GM18526 (cell line): ENCODE data around the gene RIN3.

Experiments used
- POLR2A ChIP-seq: IDR thresholded peaks from 3 replicates; pipeline ENCODE4 v1.6.1; 2011; ENCODE audit not compliant: insufficient read length; ENCODE audit errors: extremely low read depth

The RIN3 gene, protein sequence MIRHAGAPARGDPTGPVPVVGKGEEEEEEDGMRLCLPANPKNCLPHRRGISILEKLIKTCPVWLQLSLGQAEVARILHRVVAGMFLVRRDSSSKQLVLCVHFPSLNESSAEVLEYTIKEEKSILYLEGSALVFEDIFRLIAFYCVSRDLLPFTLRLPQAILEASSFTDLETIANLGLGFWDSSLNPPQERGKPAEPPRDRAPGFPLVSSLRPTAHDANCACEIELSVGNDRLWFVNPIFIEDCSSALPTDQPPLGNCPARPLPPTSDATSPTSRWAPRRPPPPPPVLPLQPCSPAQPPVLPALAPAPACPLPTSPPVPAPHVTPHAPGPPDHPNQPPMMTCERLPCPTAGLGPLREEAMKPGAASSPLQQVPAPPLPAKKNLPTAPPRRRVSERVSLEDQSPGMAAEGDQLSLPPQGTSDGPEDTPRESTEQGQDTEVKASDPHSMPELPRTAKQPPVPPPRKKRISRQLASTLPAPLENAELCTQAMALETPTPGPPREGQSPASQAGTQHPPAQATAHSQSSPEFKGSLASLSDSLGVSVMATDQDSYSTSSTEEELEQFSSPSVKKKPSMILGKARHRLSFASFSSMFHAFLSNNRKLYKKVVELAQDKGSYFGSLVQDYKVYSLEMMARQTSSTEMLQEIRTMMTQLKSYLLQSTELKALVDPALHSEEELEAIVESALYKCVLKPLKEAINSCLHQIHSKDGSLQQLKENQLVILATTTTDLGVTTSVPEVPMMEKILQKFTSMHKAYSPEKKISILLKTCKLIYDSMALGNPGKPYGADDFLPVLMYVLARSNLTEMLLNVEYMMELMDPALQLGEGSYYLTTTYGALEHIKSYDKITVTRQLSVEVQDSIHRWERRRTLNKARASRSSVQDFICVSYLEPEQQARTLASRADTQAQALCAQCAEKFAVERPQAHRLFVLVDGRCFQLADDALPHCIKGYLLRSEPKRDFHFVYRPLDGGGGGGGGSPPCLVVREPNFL

DNA sequence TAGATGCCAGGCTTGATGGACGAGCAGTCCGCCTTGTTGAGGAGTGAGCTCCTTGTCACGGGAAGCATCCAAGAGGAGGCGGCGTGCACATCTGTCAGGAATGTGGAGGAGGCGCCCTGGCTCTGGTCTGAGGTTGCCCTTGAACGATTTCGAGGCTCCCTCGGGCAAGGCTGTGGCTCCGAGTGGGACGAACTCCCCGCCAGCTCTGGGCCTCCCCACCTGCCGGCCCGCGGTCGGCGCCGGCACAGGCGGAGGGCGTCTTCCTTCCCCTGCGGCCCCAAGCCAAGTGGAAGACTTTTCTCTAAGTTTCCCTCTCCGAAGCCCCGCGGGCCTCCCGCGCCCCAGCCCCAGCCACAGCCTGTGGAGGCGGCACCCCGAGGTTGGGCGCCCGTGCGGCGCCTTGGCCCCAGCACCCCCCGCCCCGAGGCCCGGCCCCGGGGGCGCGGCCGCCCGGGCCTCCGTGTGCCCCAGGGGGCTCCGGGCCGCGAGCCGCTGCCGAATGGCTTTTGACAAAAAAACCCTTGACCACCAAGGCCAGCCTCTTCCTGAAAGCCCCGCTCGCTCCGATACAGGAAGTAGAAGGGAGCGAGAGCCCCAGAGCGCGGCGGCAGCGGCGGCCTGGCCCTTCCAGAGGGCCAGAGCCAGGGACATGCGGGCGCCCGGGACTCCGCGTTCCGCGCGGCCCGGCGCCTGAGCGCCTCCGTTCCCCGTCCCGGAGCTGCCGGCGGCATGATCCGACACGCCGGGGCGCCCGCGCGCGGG, at the start of gene RIN3:
Gene RIN3 (plus strand): TSS at position 578 of the 762 bp plus-strand sequence. CDS start 152 bp downstream, at position 730.
- no peak for TF ChIP-seq POLR2A

DNA sequence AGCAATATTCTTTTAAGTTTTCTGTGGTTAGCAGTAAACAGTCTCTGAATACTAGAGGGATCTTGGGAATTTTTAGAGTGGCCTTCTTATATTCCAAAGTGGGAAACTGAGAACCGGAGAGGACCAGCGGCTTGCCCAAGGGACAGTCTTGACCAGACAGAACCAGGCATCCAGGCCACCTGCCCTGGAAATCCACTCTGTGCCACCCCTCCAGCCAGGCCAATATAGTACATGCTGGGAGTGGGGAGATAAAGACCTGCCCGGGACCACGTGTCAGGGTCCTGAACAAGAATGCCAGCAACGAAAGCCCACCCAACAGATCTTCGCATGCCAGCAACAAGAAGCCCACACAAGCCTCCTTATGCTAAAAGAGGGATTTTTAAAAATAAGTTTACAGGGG, 49.4 kb upstream of the RIN3 start:
- TF ChIP-seq POLR2A: no peak

DNA sequence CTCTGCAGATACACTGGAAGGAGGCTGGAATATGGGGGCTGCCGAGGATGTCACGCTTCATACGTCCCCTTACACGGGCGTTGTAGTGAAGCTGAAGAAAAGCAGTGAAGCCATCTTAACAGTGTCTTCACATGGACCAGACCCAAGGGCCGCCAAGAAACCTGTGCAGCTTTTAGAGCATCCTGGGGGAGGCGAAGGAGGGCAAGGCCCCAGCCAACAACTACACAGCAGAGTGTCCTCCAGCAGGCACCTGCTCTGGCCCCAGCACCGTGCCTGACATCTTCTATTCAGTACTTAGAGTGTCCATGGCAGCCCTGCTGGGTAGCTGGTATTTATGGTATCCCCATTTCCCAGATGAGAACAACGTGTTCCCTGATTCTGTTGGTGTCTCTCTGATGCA, 48.9 kb upstream of the RIN3 start:
- TF ChIP-seq POLR2A: no peak

DNA sequence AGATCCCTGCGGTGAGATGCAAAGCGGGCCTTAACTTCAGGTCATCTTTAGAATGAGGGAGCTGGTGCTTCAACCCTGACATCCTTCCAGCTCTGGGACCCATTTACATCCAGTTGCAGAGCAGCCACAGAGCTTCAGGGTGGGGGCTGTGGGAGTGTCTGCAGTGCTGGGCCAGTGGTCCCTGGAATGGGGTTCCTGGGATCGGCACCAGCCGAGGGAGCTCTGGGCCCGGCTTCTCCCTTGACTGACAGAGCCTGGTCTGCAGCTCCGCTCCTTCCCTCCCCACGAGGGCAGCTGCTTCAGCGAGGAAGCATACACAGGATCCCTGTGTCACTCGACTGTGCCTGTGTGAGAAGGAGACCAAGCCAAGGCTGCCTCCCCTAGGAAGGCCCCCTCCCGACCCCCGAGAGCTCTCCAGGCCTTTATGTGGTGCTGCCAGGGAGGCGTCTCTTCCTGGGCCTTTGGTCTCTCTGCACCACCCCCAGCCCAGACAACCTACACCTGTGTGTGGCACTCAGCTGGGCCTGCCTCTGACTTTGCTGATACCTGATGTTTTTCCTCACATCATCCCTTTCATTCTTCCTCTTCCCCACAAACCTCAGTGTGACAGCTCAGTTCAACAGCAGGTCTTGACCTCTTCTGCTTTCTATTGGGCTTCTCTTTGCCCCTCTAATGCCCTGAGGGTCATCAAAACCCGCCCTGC, 48.1 kb upstream of the RIN3 start:
- TF ChIP-seq POLR2A: no peak

DNA sequence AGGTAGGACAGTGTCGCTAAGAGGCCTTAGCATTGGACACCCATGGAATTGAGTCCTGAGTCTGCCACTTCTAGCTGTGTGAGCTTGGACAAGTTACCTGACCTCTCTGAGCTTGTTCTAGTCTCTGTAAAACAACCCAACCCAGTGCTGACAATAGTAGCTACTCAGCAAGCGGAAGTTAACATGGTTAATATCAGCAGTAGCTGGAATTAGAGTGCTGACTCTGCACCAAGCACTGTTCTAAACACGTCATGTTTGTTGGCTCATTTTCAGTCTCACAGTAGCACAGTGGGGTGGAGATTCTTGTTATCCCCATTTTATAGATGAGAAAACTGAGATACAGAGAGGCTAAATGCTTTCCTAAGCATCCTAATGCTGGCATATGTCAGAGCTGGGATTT, 47.5 kb upstream of the RIN3 start:
- no peak for TF ChIP-seq POLR2A

DNA sequence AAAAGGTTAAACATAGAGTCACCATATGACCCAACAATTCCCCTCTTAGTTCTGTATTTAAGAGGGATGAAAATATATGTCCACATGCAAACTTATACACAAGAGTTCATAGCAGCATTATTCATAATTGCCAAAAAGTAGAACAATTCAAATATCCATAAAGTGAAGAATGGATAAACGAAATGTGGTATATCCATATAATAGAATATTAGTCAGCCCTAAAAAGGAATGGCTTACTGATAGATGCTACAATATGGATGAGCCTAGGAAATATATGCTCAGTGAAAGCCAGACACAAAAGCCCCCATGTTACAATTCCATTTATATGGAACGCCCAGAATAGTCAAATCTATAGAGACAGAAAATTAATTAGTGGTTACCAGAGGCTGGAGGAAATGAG, 44.1 kb upstream of the RIN3 start:
- no peak for TF ChIP-seq POLR2A

DNA sequence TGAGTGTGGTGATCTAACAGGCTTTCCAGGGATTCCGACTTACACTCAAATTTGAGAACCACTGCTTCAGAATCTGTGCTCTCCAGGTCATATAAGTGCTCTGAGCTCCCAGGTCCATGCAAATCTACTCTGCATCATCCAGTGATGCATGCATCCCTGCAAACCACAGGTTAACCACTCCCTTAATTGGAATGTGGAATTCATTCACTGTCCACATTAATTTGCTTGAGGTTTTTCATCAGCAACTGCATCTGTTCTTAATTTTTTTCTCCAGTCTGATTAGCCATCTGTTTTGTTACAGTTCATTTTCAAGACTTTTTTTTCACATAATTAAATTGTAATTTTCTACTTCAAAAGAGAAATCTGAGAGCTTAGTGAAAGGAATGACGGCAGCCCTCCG, 43.4 kb upstream of the RIN3 start:
- no peak for TF ChIP-seq POLR2A

DNA sequence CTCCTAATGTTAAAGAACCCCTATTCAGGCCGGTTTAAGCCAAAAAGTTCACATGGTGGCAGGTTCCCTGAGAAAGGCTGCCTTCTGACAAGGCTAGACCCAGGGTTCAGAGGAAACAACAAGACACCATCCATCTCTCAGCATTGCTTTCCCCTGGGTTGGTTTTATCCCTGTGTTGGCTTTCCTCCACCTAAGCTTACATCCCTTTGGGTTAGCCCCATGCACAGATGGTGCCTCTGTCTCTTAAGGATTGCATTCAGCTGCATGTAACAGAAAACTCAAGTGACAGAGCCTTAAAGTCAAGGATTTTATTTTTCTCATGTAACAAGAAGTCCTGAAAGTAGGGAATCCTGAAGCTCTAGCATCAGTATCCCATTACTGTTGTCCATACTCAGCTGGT, 42.8 kb upstream of the RIN3 start:
- no peak for TF ChIP-seq POLR2A

DNA sequence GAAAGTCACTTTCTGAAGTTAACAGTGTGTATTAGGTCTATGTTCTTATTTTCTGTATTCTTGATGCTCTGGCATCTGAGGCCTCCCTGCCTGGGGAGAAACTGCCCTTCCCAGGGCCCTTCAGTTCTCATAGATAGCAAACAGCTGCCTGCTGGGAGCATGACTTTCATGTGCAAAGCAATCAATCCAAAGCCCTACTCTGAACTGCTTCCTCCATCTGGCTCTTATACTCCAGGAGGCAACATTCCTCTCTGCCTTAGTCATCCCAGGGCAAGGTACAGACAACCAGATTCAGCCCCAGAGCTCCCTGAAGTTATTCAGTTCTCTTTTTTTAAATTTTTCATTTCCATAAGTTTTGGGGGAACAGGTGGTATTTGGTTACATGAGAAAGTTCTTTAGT, 41.7 kb upstream of the RIN3 start:
- TF ChIP-seq POLR2A: no peak

DNA sequence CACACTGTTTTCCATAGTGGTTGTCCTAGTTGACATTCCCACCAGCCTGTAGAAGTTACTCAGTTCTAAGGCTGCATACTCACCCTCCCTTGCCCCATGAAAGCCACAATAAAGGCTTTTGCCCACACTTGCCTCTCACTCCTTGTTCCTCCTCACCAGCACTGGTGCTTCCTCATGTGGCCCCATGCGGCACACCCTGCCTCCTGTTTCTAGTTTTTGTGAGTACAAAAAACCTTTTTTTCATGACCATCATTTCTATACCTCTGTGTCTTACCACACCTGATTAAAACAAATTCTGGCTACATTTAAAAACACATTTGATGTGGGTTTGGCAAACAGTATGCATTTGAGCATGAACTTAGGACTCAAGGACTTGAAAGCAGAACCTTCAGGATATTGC, 40.7 kb upstream of the RIN3 start:
- no peak for TF ChIP-seq POLR2A

DNA sequence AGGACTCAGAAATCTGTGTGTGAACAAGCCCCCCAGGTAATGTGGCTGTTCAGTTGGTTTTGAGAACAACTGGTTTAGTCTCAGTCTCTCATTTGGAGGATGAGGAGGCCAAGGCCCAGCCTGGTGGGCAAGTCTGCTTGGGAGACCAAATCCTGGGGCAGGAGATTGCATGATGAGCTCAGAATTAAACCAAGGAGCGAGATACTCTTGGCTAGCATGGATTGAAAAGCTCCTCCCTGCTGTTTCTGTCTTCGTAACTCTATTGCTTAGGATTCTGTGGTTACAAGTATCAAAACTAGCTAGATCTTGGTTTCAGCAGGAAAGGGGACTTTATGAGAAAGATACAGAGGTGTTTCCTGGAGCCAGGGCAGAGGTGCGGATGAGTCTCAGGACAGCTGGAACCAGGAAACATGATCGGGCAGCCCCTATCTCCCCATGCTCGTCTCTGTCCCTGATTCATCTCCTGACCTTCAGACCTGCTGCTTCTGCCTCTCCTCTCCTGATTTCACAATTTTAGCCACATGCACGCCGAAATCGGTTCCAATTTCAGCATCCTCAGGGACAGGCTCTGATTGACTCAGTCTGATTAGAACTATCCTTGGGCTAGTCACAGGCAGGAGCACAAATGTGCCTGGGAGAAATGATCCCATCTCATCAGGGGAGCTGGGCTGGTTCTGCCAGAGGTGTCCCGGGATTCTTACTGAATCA, 40.2 kb upstream of the RIN3 start:
- TF ChIP-seq POLR2A: no peak

DNA sequence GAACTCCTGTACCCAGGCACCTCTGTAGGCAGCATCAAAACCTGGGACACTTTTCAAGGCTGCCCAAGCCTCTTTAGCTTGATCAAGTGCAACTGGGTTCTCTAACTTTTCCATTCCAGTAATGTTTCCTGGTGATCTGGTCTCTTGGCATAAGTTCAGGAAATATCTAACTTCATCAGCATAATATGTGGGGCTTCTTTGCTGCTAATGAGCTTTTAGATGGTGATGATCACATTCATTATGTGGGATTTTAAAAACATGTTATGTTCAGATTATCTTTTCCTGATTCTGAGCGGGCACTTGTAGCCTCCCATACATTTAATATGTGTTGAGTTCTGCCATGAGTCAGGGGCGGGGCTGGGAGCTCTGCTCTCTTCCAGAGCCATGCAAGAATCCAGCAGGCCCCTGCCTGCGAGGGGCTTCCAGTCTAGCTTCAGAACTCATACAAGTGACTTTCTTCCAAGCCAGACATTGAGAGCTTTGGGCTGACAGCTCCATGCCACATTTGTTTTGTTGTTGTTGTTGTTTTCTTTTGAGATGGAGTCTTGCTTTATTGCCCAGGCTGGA, 39.5 kb upstream of the RIN3 start:
- no peak for TF ChIP-seq POLR2A

DNA sequence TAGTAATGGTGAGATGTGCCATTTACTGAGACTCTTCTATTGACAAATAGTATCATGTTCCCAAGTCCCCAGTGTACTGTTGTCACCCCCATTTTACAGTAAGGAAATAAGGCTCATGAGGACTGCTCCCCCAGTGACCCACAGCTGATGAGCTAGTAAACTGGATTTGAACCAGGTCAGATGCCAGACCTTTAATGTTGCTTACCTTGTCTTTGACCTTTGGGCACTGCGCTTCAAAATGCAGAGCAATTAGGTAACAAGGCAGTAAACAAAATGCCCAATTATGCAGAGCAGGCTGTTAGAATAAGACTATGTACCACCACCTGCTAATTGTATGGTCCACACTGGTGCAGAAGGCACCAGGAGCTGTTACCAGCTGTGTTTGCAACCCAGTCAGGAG, 38.5 kb upstream of the RIN3 start:
- no peak for TF ChIP-seq POLR2A

DNA sequence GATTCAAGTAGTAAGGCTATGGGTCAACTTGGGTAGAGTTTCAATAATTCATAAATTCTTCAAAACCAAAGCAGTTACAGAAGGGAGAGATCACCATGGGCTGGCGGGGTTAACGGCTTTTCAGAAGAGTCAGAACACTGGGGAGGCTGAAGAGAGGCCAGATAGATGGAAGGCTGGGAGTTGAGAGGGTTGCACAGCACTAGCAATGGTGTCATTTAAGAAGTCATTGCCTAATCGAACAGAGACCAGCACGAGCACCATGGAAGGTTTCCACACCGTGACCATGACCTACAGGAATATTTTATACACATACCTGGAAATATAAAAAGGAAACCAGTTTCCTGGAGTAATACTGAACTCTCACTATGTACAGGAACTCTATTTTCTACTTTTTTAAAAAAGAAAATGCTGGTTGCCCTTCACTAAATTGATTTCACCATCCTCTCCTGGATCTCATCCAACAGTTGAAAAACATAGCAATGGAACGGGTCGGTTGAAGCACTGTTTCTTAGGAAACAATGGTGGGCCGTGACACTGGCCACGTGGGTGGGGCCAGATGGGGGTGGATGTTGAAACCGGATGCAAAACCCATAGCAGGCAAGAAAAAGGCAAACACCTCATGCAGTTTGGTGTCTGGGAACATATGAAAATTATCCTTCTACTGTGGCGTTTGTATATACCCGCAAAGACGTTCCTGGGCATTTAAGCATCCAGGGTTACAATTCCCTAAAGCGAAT, 38.0 kb upstream of the RIN3 start:
- no peak for TF ChIP-seq POLR2A

DNA sequence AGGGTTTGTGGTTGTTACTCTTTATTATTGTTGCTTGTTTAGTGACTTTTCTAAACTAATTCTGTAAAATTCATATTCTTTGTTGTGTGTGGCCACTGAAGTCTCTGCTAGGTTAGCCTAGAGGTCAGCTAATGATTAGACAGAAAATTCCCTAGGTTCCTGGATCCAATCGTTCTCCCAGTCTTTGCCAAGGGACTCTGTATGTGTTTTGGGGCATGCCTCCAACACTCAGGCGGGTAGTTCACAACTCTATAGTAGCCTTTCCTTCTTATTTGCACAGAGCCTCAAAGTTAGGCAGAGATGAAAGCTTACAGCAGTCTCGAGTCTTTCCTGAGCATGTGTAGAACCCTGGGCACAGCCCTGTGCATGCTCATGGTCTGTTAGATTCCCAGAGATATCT, 32.7 kb upstream of the RIN3 start:
- no peak for TF ChIP-seq POLR2A
